ENCODE data around the gene ACAN.

GRCh38 chr15:88832820-88833730 lies 29.8 kb downstream of the ACAN start:
- TF ChIP-seq EZH2 (IDR thresholded peaks at IDR 0.05): no peak
- TF ChIP-seq POLR2AphosphoS5 (IDR thresholded peaks at IDR 0.05; ENCODE audit: borderline replicate concordance, low read depth, low read length): no peak
- no peak for TF ChIP-seq FOXP2 (optimal IDR thresholded peaks at IDR 0.05; ENCODE audit: control extremely low read depth, extremely low read length, insufficient read depth)

Data from SK-N-MC (cell line).